Measurements from ENCODE around the gene DDX1.

DNA sequence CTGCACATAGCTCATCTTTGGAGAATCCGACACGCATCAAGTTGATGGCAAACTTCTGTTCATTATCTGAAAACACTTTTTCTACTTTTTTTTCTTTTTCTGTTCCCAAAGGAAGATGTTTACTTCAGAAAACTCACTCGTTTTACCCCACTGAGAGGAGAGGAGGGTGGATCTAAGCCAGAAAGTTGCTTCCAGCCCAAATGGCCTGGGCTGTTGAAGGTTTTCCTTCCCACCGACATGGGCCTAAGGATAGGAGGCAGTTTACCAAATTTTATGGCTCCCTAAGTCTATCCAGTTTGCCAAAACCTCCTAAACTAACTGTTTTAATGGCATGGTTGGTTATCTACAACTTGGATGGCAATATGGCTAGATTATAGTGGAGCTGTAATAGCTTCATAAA is 70.4 kb downstream of the DDX1 start:
- no peak for TF ChIP-seq POLR2A (IDR thresholded peaks at IDR 0.05; ENCODE audit: low read length)
- TF ChIP-seq GATA1 (IDR thresholded peaks at IDR 0.05; ENCODE audit: low read depth, low read length) = no peak
